Heart left ventricle (tissue), 13 donors: ENCODE results near the gene CTNNA3.

Experiments used
- POLR2A ChIP-seq, 2 donors: fragments of 450-650 bp; IDR thresholded peaks; one replicate each; pipeline ENCODE4 v1.6.1; 2017; ENCODE audit warnings: antibody characterized with exemption in 2 of 2, mild to moderate bottlenecking in 2 of 2, moderate library complexity in 2 of 2
- TF ChIP-seq, protein P1 (sequence below), 12 donors: fragments of 200-600 bp; sonication (generic) in 4 of 12; IDR thresholded peaks; one replicate each; pipeline versions ENCODE4 v1.5.0 to v1.8.0; 2018 to 2022; ENCODE audit warnings: antibody characterized with exemption in 12 of 12, mild to moderate bottlenecking in 5 of 12
- donor health status: ischemic (EF 13 %, LVEDD 7.1; RV severe dilation, severe dysfunction).
- donor health status: DM: no; HTN: yes; CAD: no.
- donor health status: DM: no; HTN: no; CAD: no.
- donor health status: ischemic (EF 25% LVEDD 6.9; RV normal size, moderate dysfunction).
- donor health status: ischemic (EF 25% LVEDD 5.7; RV mildly dilated, moderate dysfunction).
- donor health status: ischemic (EF 35%, LVEDD 5.7; RV mildly dilated, moderate dysfunction).
- donor health status: nonischemic (EF 11% LVEDD 7.7; RV severe dilation, severe dysfunction).
- donor health status: DM: yes; HTN: yes; CAD: no.
- donor health status: PGD.
- donor health status: ischemic (EF 29% LVEDD 5.4; RV normal size, mild dysfunction).
- donor health status: nonischemic (EF 23%, LVEDD 6.1; RV moderate dilation, normal function).

DNA sequence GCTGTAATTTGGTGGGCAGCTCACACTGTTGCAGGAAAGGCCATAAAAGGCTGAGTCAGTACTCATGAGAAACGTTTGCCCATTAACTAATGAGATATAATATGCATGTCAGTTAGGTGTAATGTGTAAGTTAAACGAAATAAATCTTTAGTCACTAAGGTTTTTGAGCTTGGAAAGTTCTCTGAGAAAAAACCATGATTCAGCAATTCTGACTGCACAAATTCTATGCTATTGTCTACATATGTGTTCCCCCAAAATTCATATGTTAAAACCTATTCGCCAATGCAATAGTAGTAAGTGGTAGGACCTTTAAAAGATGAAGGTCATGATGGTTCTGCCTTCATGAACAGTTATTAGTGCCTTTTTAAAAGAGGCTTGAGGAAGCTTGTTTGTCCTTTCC, 1329.8 kb downstream of the CTNNA3 start:
- TF ChIP-seq, protein P1, sequence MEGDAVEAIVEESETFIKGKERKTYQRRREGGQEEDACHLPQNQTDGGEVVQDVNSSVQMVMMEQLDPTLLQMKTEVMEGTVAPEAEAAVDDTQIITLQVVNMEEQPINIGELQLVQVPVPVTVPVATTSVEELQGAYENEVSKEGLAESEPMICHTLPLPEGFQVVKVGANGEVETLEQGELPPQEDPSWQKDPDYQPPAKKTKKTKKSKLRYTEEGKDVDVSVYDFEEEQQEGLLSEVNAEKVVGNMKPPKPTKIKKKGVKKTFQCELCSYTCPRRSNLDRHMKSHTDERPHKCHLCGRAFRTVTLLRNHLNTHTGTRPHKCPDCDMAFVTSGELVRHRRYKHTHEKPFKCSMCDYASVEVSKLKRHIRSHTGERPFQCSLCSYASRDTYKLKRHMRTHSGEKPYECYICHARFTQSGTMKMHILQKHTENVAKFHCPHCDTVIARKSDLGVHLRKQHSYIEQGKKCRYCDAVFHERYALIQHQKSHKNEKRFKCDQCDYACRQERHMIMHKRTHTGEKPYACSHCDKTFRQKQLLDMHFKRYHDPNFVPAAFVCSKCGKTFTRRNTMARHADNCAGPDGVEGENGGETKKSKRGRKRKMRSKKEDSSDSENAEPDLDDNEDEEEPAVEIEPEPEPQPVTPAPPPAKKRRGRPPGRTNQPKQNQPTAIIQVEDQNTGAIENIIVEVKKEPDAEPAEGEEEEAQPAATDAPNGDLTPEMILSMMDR (IDR thresholded peaks at IDR 0.05), result no peak
- no peak for TF ChIP-seq POLR2A (IDR thresholded peaks at IDR 0.05)
